ENCODE results near the gene CNTN4.

DNA sequence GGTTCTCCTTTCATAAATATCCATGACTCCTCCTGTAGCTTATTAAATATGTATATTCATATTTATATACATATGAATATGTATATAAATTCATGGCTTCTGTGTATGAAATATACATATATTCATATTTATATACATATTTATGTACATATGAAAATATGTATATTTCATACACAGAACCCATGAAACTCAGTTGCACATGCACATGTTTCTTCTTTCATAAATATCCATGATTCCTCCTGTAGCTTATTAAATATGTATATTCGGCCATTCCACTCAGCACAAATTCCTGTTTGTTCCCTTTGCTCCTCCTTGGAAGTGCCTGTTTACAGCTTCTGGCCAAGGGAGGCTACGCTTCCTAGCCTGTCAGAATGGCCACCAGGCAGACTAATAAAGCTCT lies 789.9 kb downstream of the CNTN4 start:
- TF ChIP-seq CTCF (IDR thresholded peaks at IDR 0.05; ENCODE audit: low read depth, low read length, missing input control) (no peak), RAD21 (IDR thresholded peaks at IDR 0.05) (no peak), GABPA (IDR thresholded peaks at IDR 0.05 in 1 of 2, conservative IDR thresholded peaks at IDR 0.05 in 1 of 2) (no peak), TAF1 (conservative IDR thresholded peaks at IDR 0.05) (no peak), ATF3 (IDR thresholded peaks at IDR 0.05) (no peak), EGR1 (IDR thresholded peaks at IDR 0.05; ENCODE audit: low read depth in 2 of 2) (no peak)
- TF ChIP-seq, protein P1, sequence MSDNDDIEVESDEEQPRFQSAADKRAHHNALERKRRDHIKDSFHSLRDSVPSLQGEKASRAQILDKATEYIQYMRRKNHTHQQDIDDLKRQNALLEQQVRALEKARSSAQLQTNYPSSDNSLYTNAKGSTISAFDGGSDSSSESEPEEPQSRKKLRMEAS (IDR thresholded peaks at IDR 0.05) = no peak
- TF ChIP-seq, protein P2, sequence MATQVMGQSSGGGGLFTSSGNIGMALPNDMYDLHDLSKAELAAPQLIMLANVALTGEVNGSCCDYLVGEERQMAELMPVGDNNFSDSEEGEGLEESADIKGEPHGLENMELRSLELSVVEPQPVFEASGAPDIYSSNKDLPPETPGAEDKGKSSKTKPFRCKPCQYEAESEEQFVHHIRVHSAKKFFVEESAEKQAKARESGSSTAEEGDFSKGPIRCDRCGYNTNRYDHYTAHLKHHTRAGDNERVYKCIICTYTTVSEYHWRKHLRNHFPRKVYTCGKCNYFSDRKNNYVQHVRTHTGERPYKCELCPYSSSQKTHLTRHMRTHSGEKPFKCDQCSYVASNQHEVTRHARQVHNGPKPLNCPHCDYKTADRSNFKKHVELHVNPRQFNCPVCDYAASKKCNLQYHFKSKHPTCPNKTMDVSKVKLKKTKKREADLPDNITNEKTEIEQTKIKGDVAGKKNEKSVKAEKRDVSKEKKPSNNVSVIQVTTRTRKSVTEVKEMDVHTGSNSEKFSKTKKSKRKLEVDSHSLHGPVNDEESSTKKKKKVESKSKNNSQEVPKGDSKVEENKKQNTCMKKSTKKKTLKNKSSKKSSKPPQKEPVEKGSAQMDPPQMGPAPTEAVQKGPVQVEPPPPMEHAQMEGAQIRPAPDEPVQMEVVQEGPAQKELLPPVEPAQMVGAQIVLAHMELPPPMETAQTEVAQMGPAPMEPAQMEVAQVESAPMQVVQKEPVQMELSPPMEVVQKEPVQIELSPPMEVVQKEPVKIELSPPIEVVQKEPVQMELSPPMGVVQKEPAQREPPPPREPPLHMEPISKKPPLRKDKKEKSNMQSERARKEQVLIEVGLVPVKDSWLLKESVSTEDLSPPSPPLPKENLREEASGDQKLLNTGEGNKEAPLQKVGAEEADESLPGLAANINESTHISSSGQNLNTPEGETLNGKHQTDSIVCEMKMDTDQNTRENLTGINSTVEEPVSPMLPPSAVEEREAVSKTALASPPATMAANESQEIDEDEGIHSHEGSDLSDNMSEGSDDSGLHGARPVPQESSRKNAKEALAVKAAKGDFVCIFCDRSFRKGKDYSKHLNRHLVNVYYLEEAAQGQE (IDR thresholded peaks at IDR 0.05) = no peak

Data from liver (tissue), 3 donors.